ENCODE measurements around the gene PTPRZ1. TPM values are rescaled to one million over a fixed set of nuclear protein-coding genes. Genes with fewer than 3 reads are reported as not detected.

The PTPRZ1 gene
- total RNA-seq, 1 donor: 0.43 TPM

DNA sequence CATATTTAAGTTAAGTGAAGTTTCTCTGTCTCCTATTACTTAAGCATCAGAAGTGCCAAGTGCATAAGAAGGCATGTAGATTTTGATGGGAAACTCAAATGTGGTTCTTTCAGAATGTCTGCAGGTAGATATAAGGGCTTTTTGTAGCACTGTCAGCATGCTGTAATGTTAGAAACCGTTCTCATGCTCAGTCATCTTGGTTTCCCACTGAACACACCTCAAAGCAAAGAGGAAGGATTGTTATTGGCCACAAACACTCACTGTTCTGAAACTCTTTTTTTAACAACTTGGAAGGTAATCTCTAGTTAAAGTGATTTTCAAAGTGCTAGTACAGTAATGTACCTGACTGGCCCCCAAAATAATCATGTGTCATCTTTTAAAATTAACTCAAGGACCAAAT is 145.1 kb downstream of the PTPRZ1 start:
- TF ChIP-seq, protein P1, sequence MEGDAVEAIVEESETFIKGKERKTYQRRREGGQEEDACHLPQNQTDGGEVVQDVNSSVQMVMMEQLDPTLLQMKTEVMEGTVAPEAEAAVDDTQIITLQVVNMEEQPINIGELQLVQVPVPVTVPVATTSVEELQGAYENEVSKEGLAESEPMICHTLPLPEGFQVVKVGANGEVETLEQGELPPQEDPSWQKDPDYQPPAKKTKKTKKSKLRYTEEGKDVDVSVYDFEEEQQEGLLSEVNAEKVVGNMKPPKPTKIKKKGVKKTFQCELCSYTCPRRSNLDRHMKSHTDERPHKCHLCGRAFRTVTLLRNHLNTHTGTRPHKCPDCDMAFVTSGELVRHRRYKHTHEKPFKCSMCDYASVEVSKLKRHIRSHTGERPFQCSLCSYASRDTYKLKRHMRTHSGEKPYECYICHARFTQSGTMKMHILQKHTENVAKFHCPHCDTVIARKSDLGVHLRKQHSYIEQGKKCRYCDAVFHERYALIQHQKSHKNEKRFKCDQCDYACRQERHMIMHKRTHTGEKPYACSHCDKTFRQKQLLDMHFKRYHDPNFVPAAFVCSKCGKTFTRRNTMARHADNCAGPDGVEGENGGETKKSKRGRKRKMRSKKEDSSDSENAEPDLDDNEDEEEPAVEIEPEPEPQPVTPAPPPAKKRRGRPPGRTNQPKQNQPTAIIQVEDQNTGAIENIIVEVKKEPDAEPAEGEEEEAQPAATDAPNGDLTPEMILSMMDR (IDR thresholded peaks at IDR 0.05; ENCODE audit: insufficient read depth, low read depth, low read length): no peak
- H3K4me3 ChIP-seq (ENCODE audit: low read depth, low read length): no peak overlapping the region
- no peak for DNase-seq (ENCODE audit: low read depth)

DNA sequence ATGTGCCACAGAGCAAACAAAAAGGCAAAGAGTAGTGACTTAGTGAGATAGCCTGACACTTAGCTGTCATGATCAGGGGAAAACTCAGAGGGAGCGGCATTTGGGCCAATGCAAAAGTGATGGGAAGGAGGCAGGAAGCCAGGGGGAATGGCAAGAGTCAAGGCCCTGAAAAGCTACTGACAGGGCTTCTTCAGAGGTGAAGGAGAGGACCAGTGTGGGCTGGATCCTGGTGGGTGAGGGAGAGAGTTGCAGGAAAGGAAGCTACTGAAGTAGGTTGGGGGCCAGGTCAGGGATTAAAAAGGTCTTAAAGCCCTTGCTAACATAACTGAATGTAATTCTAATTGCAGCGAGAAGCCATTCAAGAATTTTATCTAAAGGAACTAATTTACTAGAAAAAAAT is 154.1 kb downstream of the PTPRZ1 start:
- H3K4me3 ChIP-seq (ENCODE audit: low read depth, low read length): no peak overlapping the region
- TF ChIP-seq, protein P1 (IDR thresholded peaks at IDR 0.05; ENCODE audit: insufficient read depth, low read depth, low read length): no peak
- DNase-seq (ENCODE audit: low read depth): no peak

DNA sequence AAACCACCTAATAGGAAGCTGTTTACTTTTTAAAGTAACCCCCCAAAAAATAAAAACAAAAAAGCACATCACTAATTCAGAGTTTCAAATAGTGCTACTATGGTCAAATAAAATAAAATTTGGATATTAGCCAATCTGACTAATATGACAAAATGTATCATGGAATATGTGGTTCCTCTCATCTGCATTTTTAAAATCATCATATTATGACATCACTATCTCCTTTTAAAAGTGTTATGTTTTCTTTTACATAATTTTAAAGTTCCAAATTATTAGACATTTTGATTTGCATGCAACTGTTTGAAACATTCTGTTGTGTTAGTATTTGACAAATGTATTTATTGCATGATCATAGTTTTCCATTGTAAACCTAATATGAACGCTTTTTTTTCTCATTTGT is 160.7 kb downstream of the PTPRZ1 start:
- DNase-seq (ENCODE audit: low read depth): no peak
- TF ChIP-seq, protein P1 (IDR thresholded peaks at IDR 0.05; ENCODE audit: insufficient read depth, low read depth, low read length): no peak
- no peak overlapping the region for H3K4me3 ChIP-seq (ENCODE audit: low read depth, low read length)

DNA sequence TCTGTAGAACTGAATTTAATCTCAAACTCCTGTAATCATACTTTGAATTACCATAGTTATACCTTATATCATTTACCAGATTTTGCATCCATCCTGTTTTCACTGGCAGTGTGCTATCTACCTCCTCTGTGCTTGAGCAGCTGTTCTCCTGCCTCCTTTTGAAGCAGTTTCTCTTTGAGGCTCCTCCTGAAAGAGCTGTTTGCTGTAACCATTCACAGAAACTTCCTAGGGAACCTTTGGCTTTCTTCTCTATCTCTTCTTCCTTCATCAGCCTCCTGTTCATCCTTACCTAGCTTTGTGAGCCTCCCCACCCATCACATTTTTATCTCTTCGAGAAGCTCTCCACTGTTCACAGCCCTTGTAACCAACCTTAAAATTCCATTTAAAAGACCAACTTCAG is 162.9 kb downstream of the PTPRZ1 start:
- TF ChIP-seq, protein P1 (IDR thresholded peaks at IDR 0.05; ENCODE audit: insufficient read depth, low read depth, low read length): no peak
- H3K4me3 ChIP-seq (ENCODE audit: low read depth, low read length): no peak overlapping the region
- no peak for DNase-seq (ENCODE audit: low read depth)

DNA sequence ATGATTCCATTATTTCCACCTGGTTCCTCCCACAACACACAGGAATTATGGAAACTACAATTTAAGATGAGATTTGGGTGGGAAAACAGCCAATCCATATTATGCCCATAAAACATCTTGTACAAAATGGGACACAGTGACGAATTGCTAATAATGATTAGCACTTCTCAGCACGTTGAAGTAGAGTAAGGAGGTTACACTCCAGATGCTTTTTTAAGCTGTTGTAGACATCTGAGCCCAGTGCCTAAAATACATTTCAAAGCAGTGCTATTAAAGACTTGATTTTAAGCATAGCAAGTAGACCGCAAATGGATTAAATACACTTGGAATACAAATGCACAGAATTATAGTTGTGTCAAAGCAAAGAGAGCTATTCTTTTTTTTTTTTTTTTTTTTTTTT is 165.2 kb downstream of the PTPRZ1 start:
- TF ChIP-seq, protein P1 (IDR thresholded peaks at IDR 0.05; ENCODE audit: insufficient read depth, low read depth, low read length): no peak
- no peak for DNase-seq (ENCODE audit: low read depth)
- no peak overlapping the region for H3K4me3 ChIP-seq (ENCODE audit: low read depth, low read length)

DNA sequence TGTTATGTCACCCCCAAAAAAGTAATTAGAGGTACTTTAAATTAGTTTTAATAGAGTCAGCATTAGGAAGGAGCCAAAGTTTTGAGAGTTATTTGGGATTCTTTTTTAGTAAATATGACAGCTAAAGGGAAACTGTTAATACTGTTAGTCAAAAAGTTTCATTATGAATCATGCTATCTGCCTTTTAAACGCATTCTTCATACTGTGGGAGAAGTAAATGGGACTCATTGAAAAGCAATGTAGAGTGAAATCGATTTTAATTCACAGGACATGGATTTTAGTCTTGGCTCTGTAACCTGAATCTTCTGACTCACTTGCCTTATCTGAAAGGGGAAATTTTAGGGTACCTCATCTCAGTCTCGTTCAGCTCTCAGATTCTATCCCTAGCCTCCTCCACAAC is 165.9 kb downstream of the PTPRZ1 start:
- no peak for DNase-seq (ENCODE audit: low read depth)
- TF ChIP-seq, protein P1 (IDR thresholded peaks at IDR 0.05; ENCODE audit: insufficient read depth, low read depth, low read length): no peak

DNA sequence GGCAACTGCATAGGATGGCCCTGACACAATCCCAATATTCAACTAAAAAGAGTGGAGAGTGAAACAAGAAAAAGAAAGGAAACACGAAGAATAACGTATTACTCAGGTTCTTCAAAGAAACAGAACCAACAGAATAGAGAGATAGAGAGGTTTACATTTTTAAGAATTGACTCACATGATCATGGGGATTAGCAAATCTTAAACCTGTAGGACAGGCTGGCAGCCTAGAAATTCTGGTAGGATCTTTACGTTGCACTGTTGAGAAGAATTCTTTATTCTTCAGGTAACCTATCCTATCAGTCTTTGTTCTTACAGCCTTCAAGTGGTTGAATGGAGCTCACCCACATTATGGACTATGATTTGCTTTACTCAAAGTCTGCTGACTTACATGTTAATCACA is 167.2 kb downstream of the PTPRZ1 start:
- TF ChIP-seq, protein P1 (IDR thresholded peaks at IDR 0.05; ENCODE audit: insufficient read depth, low read depth, low read length): no peak
- H3K4me3 ChIP-seq (ENCODE audit: low read depth, low read length): no peak overlapping the region
- DNase-seq (ENCODE audit: low read depth): no peak

More for the DNA sequence above, 165.9 kb downstream of the PTPRZ1 start:
- H3K4me3 ChIP-seq (ENCODE audit: low read depth, low read length): no peak overlapping the region
